ENCODE data around the gene LLCFC1. TPM values are rescaled to one million over a fixed set of nuclear protein-coding genes. Genes with fewer than 3 reads are reported as not detected.
A peak's percentile ranks its signal among the peaks of the same experiment; 100 is the strongest.

LLCFC1 gene
- total RNA-seq = not detected in 2 replicates

GRCh38 chr7:142939226-142939910, at the start of gene LLCFC1:
TSS of gene LLCFC1 (plus strand) at chr7:142939484. CDS start at chr7:142939622, 138 bp downstream.
- no peak for DNase-seq

- DNase-seq = no peak
These were observed 49.5 kb upstream of the LLCFC1 start for GRCh38 chr7:142889816-142890215.

GRCh38 chr7:142890874-142891485, 48.3 kb upstream of the LLCFC1 start:
- DNase-seq = no peak

GRCh38 chr7:142891490-142892082, 47.7 kb upstream of the LLCFC1 start:
- no peak for DNase-seq

- no peak for DNase-seq
These were observed 46.3 kb upstream of the LLCFC1 start for GRCh38 chr7:142892951-142893350.

GRCh38 chr7:142894112-142894984, 44.9 kb upstream of the LLCFC1 start:
- no peak for DNase-seq

- DNase-seq = no peak
These were observed 44.2 kb upstream of the LLCFC1 start for GRCh38 chr7:142894985-142895593.

GRCh38 chr7:142896151-142896550, 43.1 kb upstream of the LLCFC1 start:
- no peak for DNase-seq

- no peak for DNase-seq
These were observed 42.4 kb upstream of the LLCFC1 start for GRCh38 chr7:142896741-142897379.

- DNase-seq = no peak
These were observed 41.6 kb upstream of the LLCFC1 start for GRCh38 chr7:142897691-142898090.

GRCh38 chr7:142898377-142899170, 40.7 kb upstream of the LLCFC1 start:
- no peak for DNase-seq

GRCh38 chr7:142899661-142900060, 39.6 kb upstream of the LLCFC1 start:
- no peak for DNase-seq

GRCh38 chr7:142901426-142902259, 37.6 kb upstream of the LLCFC1 start:
- no peak for DNase-seq

- DNase-seq = no peak
These were observed 35.2 kb upstream of the LLCFC1 start for GRCh38 chr7:142904128-142904527.

GRCh38 chr7:142905759-142906158, 33.5 kb upstream of the LLCFC1 start:
- no peak for DNase-seq

- no peak for DNase-seq
These were observed 32.6 kb upstream of the LLCFC1 start for GRCh38 chr7:142906643-142907042.

GRCh38 chr7:142908290-142908689, 31.0 kb upstream of the LLCFC1 start:
- DNase-seq = no peak

GRCh38 chr7:142908921-142909890, 30.1 kb upstream of the LLCFC1 start:
- DNase-seq = peak; percentile 31

GRCh38 chr7:142910031-142910433, 29.3 kb upstream of the LLCFC1 start:
- no peak for DNase-seq

Data from dermis blood vessel endothelial cell (primary cell).